Stimulated activated CD8-positive, alpha-beta memory T cell treated with anti-CD3 and anti-CD28 coated beads, Interleukin-12 subunit alpha, Interleukin-12 subunit beta, amount 100 ng/mL, for 24 hours (primary cell): ENCODE results near the gene LIPN.
"Not testable (repeated sequence)": the region's sequence is repeated elsewhere in the genome, so short reads cannot be mapped to it uniquely, and the experiment has no call there.

Experiments
- DNase-seq: peaks from one replicate; pipeline ENCODE4 v3.0.0-alpha.2; 2020; ENCODE audit errors: extremely low read depth

LIPN gene, protein sequence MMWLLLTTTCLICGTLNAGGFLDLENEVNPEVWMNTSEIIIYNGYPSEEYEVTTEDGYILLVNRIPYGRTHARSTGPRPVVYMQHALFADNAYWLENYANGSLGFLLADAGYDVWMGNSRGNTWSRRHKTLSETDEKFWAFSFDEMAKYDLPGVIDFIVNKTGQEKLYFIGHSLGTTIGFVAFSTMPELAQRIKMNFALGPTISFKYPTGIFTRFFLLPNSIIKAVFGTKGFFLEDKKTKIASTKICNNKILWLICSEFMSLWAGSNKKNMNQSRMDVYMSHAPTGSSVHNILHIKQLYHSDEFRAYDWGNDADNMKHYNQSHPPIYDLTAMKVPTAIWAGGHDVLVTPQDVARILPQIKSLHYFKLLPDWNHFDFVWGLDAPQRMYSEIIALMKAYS

DNA sequence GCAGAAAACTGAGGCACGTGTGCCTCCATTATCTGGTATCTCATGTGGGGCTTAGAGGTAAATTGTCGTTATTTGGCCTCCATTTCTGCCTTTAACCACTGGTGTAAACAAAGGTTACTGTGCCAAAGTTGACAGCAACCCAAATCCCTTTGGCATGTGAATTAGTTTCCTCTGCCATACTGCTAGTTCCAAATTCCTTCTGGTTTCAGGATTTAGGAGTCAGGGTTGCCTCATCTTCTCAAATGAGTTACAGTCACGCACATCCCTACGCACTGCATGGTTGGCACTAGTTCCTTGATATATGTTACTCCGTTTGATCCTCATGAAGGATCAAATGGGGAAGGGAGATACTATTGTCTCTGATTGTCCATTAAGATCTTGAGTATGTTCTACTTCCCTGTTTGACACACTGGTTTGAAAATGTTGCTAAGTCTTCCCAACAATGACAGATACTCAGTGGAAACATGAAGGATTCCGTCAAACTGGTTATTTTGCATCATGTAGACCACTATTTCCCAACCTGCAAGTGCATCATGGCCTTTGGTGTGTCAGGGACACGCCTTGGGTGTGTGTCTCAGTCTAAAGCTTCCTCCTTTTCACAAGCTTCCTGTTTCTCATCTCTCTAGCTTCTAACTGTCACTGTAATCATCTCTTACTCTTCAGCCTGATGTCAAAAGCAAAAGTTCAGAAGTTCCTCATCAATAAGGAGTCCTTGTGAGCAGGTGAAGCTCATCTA is at the start of gene LIPN:
Gene LIPN, plus strand, starts transcription at position 655 of the 736 bp plus-strand sequence. CDS start 1,386 bp downstream, outside the sequence.
- no peak for DNase-seq

DNA sequence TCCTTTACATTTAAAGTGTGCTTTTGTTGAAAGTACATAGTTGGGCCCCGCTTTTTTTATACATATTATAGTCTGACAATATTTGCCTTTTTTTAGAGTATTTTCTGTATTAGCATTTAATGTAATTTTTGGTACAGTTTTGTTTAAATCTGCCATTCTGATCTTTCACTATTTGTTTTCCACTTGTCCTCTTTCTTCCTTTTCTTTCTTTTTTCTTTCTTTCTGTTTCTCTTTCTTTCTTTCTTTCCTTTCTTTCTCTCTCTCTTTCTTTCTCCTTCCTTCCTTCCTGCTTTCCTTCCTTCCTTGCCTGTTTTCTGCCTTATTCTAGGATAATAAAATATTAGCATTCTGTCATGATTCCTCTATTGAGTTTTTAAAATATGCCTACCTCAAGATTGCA is 44.3 kb upstream of the LIPN start:
- DNase-seq: no peak

GRCh38 chr10:88721392-88721791 is 38.4 kb upstream of the LIPN start:
- DNase-seq: no peak

- DNase-seq: no peak
Measured at GRCh38 chr10:88725798-88726197, 34.0 kb upstream of the LIPN start.

DNA sequence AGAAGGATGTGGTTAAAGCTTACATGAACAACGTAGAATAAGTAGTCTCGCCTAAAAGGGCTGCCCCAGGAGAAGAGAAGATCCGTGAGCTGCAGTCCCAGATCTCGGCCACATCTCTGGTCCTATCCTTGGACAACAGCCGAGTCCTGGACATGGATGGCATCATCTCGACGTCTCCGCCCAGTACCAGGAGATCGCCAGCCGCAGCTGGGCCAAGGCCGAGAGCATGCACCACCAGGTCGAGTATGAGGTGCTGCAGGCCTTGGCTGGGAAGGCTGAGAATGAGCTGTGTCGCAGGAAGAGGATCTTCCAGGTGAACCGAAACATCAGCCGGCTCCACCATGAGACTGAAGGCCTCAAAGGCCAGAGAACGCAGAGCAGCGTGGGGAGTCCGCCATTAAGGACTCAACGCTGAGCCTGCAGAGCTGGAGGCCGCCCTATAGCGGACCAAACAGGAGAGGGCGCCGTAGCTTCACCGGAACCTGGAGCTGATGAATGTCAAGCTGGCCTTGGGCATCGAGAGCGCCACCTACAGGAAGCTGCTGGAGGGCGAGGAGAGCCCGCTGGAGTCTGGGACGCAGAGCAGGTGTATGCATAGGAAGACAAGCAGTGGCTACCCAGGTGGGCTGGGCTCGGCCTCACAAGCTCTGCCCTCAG is 31.6 kb upstream of the LIPN start:
- DNase-seq: no peak

DNA sequence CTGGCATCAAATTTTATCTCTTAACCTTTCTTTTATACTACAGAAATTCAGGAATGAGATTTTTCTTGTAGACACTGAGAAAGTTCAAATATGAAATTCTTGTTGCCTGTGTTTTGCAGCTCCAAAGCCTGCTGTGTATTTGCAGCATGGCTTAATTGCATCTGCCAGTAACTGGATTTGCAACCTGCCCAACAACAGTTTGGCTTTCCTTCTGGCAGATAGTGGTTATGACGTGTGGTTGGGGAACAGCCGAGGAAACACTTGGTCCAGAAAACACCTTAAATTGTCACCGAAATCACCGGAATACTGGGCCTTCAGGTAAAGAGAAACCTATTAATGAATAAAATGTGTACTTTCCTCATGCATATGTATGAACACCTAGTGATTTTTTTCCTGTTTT is 29.0 kb upstream of the LIPN start:
- DNase-seq: no peak

DNA sequence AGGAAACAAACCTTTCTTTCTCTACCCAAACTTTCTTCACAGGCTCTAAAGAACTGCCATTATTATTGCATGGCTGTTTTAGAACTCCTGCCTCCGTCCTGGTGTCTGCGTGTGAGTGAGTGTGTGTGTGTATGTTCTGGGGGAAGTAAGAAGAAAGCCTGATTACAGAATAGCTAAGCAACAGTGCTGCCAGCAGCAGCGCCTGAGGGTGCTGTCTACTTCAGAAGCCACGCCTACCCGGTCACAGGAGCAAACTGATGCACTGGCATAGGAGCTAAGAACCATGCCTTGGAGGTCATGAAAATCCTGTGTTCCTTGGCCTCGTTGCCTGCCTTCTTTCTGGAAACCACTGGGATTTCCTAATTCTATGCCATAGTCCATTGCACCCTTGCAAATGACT is 28.5 kb upstream of the LIPN start:
- DNase-seq: no peak

GRCh38 chr10:88733215-88733614 is 26.6 kb upstream of the LIPN start:
- no peak for DNase-seq

GRCh38 chr10:88735661-88736060 is 24.2 kb upstream of the LIPN start:
- no peak for DNase-seq

GRCh38 chr10:88741921-88742320 is 17.9 kb upstream of the LIPN start:
- not testable (repeated sequence) for DNase-seq

DNA sequence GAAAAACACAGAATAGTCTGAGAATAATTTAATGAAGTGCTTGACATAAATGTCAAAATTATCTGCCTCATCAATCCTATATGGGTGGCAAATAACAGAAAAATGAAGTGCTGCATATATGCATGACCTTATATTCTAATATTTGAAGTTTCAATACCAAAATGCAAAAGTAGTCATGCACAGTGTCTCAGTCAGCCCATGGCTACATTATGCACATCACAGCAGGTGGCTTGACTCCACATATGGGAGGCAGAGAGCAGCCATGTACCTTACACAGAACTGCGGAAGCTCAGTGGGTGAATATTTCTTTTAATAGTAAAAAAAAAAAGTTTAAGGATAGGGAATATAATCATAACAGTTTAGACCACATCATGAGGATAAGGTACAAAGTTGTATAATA is 17.4 kb upstream of the LIPN start:
- no peak for DNase-seq

GRCh38 chr10:88744002-88744401 is 15.8 kb upstream of the LIPN start:
- DNase-seq: no peak

DNA sequence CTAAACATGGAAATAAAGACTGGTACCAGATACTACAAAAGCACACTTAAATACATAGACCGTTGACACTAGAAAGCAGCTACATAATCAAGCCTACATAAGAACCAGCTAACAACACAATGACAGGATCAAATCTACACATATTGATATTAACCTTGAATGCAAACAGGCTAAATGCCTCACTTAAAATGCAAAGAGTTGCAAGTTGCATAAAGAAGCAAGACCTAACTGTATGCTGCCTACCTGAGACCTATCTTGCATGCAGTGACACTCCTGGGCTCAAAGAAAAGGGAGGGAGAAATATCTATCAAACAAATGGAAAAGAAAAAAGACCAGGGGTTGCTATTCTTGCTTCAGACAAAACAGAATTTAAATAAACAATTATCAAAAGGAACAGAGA is 14.2 kb upstream of the LIPN start:
- no peak for DNase-seq

- no peak for DNase-seq
Measured at GRCh38 chr10:88754287-88754686, 5.5 kb upstream of the LIPN start.

GRCh38 chr10:88755753-88756152 is 4.1 kb upstream of the LIPN start:
- no peak for DNase-seq

DNA sequence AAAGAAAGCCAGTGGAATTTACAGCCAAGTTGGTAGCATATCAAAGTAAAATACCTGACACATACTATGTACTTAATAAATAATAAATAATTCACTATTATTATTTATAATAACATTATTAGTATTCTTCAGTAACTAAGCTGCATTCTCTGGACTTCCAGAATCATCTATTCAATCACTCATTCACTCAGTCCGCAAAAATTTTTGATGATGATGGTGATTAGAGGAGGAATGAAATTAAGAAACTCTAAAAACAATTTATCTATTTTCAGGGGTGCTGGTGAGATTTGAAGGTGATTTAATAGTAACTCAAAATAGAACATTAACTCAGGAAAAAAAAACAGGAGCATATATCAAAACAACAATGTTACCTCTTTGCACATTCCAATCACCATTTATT is 3.2 kb upstream of the LIPN start:
- DNase-seq: no peak

GRCh38 chr10:88762906-88763305 is 3.1 kb downstream of the LIPN start:
- DNase-seq: no peak

- no peak for DNase-seq
Measured at GRCh38 chr10:88763441-88763840, 3.6 kb downstream of the LIPN start.

- no peak for DNase-seq
Measured at GRCh38 chr10:88764110-88764509, 4.3 kb downstream of the LIPN start.

DNA sequence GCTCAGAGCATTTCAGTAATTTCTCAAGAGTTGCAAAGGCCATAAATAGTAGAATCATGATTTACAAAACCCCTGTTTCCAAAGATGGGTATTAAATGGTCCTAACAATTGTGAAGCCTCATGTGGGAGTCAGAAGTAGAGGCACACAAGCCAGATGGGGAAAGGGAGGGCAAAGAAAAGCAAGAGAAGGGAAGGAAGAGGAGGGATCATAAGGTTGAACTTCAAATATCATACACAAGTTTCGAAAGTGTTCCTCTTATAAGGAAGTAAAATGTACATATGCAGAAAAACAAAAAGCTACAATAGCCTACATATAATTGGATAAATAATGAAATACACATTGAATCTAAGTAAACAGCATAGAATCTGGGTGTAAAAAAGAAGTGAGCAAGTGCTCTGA is 6.0 kb downstream of the LIPN start:
- DNase-seq: no peak

DNA sequence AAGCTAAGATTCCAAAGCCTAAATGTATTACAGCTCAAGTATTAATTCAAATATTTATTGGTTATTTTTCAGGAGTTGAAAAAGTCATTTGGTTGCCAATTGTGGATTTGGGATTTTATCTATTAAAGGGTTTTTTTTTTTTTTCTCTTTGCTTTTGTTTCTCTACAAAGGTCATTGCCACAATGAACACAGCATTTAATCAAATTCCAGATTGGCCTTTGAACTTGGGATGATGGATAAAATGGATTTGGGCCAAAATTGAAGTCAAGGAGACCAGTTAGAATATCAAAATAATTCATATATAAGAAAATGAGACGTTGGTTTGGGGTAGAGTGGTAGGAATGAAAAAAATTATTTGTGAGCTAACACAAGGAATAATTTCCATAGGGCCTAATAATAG is 9.6 kb downstream of the LIPN start:
- DNase-seq: no peak

GRCh38 chr10:88781206-88781605 is 21.4 kb downstream of the LIPN start:
- DNase-seq: no peak

DNA sequence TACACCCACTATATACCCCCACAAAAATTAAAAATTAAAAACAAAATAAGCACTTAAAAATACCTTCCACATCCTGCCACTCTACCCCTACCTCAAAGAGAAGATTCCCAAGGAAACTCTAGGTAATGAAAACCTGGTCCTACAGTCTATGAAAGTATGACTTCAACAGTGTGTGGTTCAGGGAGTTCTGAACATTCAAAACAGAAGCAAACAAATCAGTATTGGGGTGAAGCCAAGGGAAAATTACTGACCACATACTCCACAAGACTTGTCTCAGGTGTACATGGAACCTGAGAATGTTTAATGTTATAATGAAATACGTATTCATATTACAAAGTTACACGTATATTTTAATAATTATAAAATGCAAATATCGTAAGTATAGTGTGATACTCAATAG is 22.4 kb downstream of the LIPN start:
- DNase-seq: no peak
